GM19395 (cell line): Measurements from ENCODE around the gene PRSS50.

ENCODE experiments used
- ATAC-seq: cut with Tn5 transposase; IDR thresholded peaks from one replicate; pipeline ENCODE4 v1.9.1; 2021; ENCODE audit warnings: mild to moderate bottlenecking, moderate library complexity; ENCODE audit not compliant: unreplicated experiment

PRSS50 gene

GRCh38 chr3:46725621-46726314, 8.1 kb upstream of the PRSS50 start:
- ATAC-seq, result no peak

- ATAC-seq, result no peak
Observed at GRCh38 chr3:46724424-46724823, 6.8 kb upstream of the PRSS50 start.

GRCh38 chr3:46722443-46722842, 4.8 kb upstream of the PRSS50 start:
- ATAC-seq, result no peak

GRCh38 chr3:46721009-46721408, 3.3 kb upstream of the PRSS50 start:
- no peak for ATAC-seq

GRCh38 chr3:46719735-46720271, 2.1 kb upstream of the PRSS50 start:
- no peak for ATAC-seq

GRCh38 chr3:46719044-46719565, 1.4 kb upstream of the PRSS50 start:
- ATAC-seq, result no peak

- ATAC-seq, result no peak
Observed at GRCh38 chr3:46716461-46717441, 918 bp downstream of the PRSS50 start.

- ATAC-seq, result no peak
Observed at GRCh38 chr3:46715507-46716175, 2.0 kb downstream of the PRSS50 start.

GRCh38 chr3:46714728-46715506, 2.8 kb downstream of the PRSS50 start:
- ATAC-seq, result no peak

- ATAC-seq, result no peak
Observed at GRCh38 chr3:46713898-46714552, 3.6 kb downstream of the PRSS50 start.

- ATAC-seq, result no peak
Observed at GRCh38 chr3:46713050-46713897, 4.4 kb downstream of the PRSS50 start.

- ATAC-seq, result no peak
Observed at GRCh38 chr3:46712191-46713049, 5.2 kb downstream of the PRSS50 start.

GRCh38 chr3:46711760-46712159, 5.9 kb downstream of the PRSS50 start:
- no peak for ATAC-seq

- no peak for ATAC-seq
Observed at GRCh38 chr3:46711305-46711704, 6.4 kb downstream of the PRSS50 start.

GRCh38 chr3:46710671-46711295, 6.9 kb downstream of the PRSS50 start:
- no peak for ATAC-seq

GRCh38 chr3:46710229-46710628, 7.4 kb downstream of the PRSS50 start:
- ATAC-seq, result no peak

GRCh38 chr3:46709721-46710120, 7.9 kb downstream of the PRSS50 start:
- ATAC-seq, result no peak
